Measurements from ENCODE around the gene ERGIC2.

Gene ERGIC2

GRCh38 chr12:29287622-29288021 lies 93.3 kb downstream of the ERGIC2 start:
- no peak overlapping the region for H3K4me3 ChIP-seq (ENCODE audit: low read depth, low read length)
- TF ChIP-seq CTCF (IDR thresholded peaks at IDR 0.05; ENCODE audit: low read depth, low read length, missing control alignments), result no peak
- DNase-seq (ENCODE audit: low read depth), result no peak
